ENCODE data around the gene SELENOO. TPM values are rescaled to one million over a fixed set of nuclear protein-coding genes. Genes with fewer than 3 reads are reported as not detected.

SELENOO gene
- total and polyA plus RNA-seq, 2 of the 13 experiments (the other 11 are each of a cell fraction or from before 2014, with no cell fraction given), result 14.4 to 19.0 TPM

GRCh38 chr22:50262973-50263617 lies 62.3 kb downstream of the SELENOO start:
- Histone ChIP-seq H3K79me2 (ENCODE audit: insufficient read depth, low read length) (no peaks in the 10 kb centered on the region), H4K20me1 (ENCODE audit: insufficient read depth, low read length) (no peaks in the 10 kb centered on the region), H3K9ac (ENCODE audit: insufficient read depth, low read depth, low read length) (no peak overlapping the region; the same call in 1 of the 2 replicates), H3K4me1 (ENCODE audit: insufficient read depth, low read length) (peaks cover 38% of the 10 kb centered on the region), H3K27me3 (ENCODE audit: control insufficient read depth in 1 of 2, insufficient read depth in 2 of 2, low read length in 2 of 2) (peaks cover 12 to 39% of the 10 kb centered on the region in 2 experiments; a peak in 4 of 5 replicates), H3K36me3 (replicated peaks in 1 of 2; ENCODE audit: control insufficient read depth in 1 of 2, insufficient read depth in 2 of 2, low read length in 2 of 2) (no peaks in the 10 kb centered on the region), H2AFZ (ENCODE audit: low read length) (no peak overlapping the region), H3K4me2 (ENCODE audit: low read depth, low read length) (peak overlapping the region; percentile 80), H3K9me3 (ENCODE audit: low read length) (no peaks in the 10 kb centered on the region), H3K4me3 (replicated peaks in 1 of 3; ENCODE audit: insufficient read depth in 1 of 3, low read depth in 2 of 3, low read length in 3 of 3) (peak overlapping the region in 2 of 3 experiments; percentile 22 to 71; a peak in 3 of 6 replicates), H3K27ac (ENCODE audit: extremely low read length, insufficient read depth, low read length) (no peak overlapping the region)
- BruUV-seq (replicated peaks), result no TSS peak
- ATAC-seq (no peak), DNase-seq (ENCODE audit: low spot score) (no peak), FAIRE-seq (no peak)
- POLR2A ChIA-PET, result interaction anchor here (1.1 to 2.4 kb wide), 7 partner anchors 9 to 283 kb away, joined by 3 to 10 read pairs (median 5); partner anchors contain the start of genes HDAC10, KLHDC7B, PLXNB2 and TUBGCP6
- WGBS (ENCODE audit: low lambda C conversion rate), result 7% methylated on average over 9 of the region's 9 CpGs
- in situ Hi-C loops (cut with HindIII; ENCODE audit: extremely low pct_ligation_motif_present, low pct_unique_long_range_greater_than_20kb), result no loop called here
- TF ChIP-seq RXRA (CRISPR knock-in tag; IDR thresholded peaks at IDR 0.05) (peak; percentile 10; the same call in 1 of the 2 replicates), CREB3 (CRISPR knock-in tag; IDR thresholded peaks at IDR 0.05) (no peak)
- intact Hi-C loops (cut with micrococcal nuclease; ENCODE audit: unreplicated experiment), result no loop called here
- CTCF ChIA-PET (ENCODE audit: low intra/inter-chr PET ratio, low total read pairs), result no interaction called here

DNA sequence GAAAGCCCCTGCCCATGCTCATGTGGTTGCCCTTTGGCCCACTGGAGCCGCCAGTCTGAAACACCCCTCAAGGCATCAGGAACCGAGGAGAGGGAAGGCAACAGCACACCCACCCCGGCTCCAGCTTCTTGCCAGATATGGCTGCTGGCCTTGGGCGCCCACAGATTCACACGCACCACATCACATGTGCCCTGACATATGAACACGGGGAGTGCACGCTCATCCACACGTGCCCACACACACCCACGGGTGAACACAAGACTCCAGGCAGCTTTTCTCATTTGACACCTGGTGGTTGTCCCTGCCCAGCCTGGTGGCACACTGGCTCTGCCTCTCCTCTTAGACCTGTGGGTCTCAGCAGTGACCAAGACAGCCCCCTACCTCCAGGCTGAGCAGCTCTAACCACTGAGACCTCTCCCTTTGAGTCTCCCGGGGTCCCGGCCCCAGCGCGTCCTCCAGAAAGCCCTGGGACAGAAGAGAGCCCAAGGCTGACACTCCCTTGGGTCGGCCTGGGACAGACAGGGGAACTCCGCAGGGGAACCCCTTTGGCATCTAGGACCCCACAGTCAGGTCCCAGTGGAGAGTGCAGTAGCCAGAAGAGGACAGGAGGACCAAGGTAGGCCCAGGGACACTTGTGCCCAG lies 63.4 kb downstream of the SELENOO start:
- Histone ChIP-seq H2AFZ (ENCODE audit: low read length) (no peak overlapping the region), H3K27me3 (ENCODE audit: control insufficient read depth in 1 of 2, insufficient read depth in 2 of 2, low read length in 2 of 2) (peaks cover 14 to 51% of the 10 kb centered on the region in 2 experiments), H3K36me3 (replicated peaks in 1 of 2; ENCODE audit: control insufficient read depth in 1 of 2, insufficient read depth in 2 of 2, low read length in 2 of 2) (no peaks in the 10 kb centered on the region), H3K4me1 (ENCODE audit: insufficient read depth, low read length) (peaks cover 41% of the 10 kb centered on the region), H4K20me1 (ENCODE audit: insufficient read depth, low read length) (peaks cover 2% of the 10 kb centered on the region; the same call in 1 of the 2 replicates), H3K27ac (ENCODE audit: extremely low read length, insufficient read depth, low read length) (no peak overlapping the region), H3K9me3 (ENCODE audit: low read length) (no peaks in the 10 kb centered on the region), H3K79me2 (ENCODE audit: insufficient read depth, low read length) (no peaks in the 10 kb centered on the region), H3K4me3 (replicated peaks in 1 of 3; ENCODE audit: insufficient read depth in 1 of 3, low read depth in 2 of 3, low read length in 3 of 3) (no peak overlapping the region), H3K4me2 (ENCODE audit: low read depth, low read length) (no peak overlapping the region), H3K9ac (ENCODE audit: insufficient read depth, low read depth, low read length) (no peak overlapping the region)
- POLR2A ChIA-PET, result interaction anchor here (2.4 kb wide), 1 partner anchor 13 kb away, joined by 9 read pairs; the partner anchor contains the start of gene HDAC10
- TF ChIP-seq, protein P1, sequence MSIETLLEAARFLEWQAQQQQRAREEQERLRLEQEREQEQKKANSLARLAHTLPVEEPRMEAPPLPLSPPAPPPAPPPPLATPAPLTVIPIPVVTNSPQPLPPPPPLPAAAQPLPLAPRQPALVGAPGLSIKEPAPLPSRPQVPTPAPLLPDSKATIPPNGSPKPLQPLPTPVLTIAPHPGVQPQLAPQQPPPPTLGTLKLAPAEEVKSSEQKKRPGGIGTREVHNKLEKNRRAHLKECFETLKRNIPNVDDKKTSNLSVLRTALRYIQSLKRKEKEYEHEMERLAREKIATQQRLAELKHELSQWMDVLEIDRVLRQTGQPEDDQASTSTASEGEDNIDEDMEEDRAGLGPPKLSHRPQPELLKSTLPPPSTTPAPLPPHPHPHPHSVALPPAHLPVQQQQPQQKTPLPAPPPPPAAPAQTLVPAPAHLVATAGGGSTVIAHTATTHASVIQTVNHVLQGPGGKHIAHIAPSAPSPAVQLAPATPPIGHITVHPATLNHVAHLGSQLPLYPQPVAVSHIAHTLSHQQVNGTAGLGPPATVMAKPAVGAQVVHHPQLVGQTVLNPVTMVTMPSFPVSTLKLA (IDR thresholded peaks at IDR 0.05), result peak; percentile 19; the same call in 1 of the 2 replicates
- TF ChIP-seq ZNF816 (CRISPR knock-in tag; IDR thresholded peaks at IDR 0.05; ENCODE audit: borderline replicate concordance), result no peak
- ATAC-seq (no peak), DNase-seq (ENCODE audit: low spot score) (no peak), FAIRE-seq (no peak)
- WGBS (ENCODE audit: low lambda C conversion rate), result 58% methylated on average over 3 of the region's 15 CpGs
- intact Hi-C loops (cut with micrococcal nuclease; ENCODE audit: unreplicated experiment) (no loop called here), in situ Hi-C loops (cut with HindIII; ENCODE audit: extremely low pct_ligation_motif_present, low pct_unique_long_range_greater_than_20kb) (no loop called here)
- CTCF ChIA-PET (ENCODE audit: low intra/inter-chr PET ratio, low total read pairs), result no interaction called here
- BruUV-seq (replicated peaks), result no TSS peak

All from HepG2 (cell line).